ENCODE measurements around the gene PSMB2.

- TF ChIP-seq HDAC2 (IDR thresholded peaks at IDR 0.05) (no peak), PBX3 (IDR thresholded peaks at IDR 0.05; ENCODE audit: insufficient replicate concordance, low read depth, low read length) (no peak), ZNF217 (IDR thresholded peaks at IDR 0.05) (no peak), SUZ12 (IDR thresholded peaks at IDR 0.05; ENCODE audit: unreplicated experiment) (no peak), SMC3 (IDR thresholded peaks at IDR 0.05; ENCODE audit: borderline replicate concordance, low read length) (no peak)
- TF ChIP-seq, protein P1, sequence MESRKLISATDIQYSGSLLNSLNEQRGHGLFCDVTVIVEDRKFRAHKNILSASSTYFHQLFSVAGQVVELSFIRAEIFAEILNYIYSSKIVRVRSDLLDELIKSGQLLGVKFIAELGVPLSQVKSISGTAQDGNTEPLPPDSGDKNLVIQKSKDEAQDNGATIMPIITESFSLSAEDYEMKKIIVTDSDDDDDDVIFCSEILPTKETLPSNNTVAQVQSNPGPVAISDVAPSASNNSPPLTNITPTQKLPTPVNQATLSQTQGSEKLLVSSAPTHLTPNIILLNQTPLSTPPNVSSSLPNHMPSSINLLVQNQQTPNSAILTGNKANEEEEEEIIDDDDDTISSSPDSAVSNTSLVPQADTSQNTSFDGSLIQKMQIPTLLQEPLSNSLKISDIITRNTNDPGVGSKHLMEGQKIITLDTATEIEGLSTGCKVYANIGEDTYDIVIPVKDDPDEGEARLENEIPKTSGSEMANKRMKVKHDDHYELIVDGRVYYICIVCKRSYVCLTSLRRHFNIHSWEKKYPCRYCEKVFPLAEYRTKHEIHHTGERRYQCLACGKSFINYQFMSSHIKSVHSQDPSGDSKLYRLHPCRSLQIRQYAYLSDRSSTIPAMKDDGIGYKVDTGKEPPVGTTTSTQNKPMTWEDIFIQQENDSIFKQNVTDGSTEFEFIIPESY (IDR thresholded peaks at IDR 0.05), result no peak
- TF ChIP-seq, protein P2, sequence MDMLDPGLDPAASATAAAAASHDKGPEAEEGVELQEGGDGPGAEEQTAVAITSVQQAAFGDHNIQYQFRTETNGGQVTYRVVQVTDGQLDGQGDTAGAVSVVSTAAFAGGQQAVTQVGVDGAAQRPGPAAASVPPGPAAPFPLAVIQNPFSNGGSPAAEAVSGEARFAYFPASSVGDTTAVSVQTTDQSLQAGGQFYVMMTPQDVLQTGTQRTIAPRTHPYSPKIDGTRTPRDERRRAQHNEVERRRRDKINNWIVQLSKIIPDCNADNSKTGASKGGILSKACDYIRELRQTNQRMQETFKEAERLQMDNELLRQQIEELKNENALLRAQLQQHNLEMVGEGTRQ (IDR thresholded peaks at IDR 0.05; ENCODE audit: borderline replicate concordance, low read depth, low read length), result no peak
Measured at GRCh38 chr1:35561972-35562680, 79.2 kb downstream of the PSMB2 start.
